HFF-Myc (cell line): ENCODE measurements around the gene SYT1.

Experiments used
- DNase-seq: peaks from one replicate; pipeline ENCODE4 v3.0.0-alpha.2; 2011; ENCODE audit warnings: low read depth; ENCODE audit errors: extremely low read depth
- H3K4me3 ChIP-seq: replicated peaks from 2 replicates; pipeline ENCODE4 v1.5.1; 2011; ENCODE audit warnings: low read depth, mild to moderate bottlenecking, control low read depth, low read length
- CTCF ChIP-seq: IDR thresholded peaks from 2 replicates; pipeline ENCODE4 v1.5.1; 2012; ENCODE audit warnings: mild to moderate bottlenecking, low read depth, low read length, control low read depth; ENCODE audit errors: missing control alignments

SYT1 gene

DNA sequence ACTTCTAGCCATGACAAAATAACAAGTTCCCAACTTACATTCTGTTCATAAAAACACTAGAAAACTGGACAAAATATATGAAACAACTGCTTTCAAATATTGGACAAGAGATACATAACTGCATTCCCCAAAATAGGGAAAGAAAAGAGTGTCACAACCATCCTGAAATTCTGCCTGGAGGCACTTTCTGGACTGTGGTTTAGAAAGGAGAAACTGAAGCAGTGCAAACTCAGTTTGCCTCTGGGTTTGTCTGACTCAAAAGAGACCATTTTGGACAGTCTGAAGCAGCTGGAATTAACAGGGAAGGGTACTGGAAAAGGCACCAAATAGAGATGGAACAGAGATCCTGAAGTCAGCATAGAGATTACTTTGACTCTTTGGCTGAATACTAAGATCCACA is 11.3 kb upstream of the SYT1 start:
- DNase-seq: no peak
- TF ChIP-seq CTCF: no peak
- H3K4me3 ChIP-seq: no peak overlapping the region

DNA sequence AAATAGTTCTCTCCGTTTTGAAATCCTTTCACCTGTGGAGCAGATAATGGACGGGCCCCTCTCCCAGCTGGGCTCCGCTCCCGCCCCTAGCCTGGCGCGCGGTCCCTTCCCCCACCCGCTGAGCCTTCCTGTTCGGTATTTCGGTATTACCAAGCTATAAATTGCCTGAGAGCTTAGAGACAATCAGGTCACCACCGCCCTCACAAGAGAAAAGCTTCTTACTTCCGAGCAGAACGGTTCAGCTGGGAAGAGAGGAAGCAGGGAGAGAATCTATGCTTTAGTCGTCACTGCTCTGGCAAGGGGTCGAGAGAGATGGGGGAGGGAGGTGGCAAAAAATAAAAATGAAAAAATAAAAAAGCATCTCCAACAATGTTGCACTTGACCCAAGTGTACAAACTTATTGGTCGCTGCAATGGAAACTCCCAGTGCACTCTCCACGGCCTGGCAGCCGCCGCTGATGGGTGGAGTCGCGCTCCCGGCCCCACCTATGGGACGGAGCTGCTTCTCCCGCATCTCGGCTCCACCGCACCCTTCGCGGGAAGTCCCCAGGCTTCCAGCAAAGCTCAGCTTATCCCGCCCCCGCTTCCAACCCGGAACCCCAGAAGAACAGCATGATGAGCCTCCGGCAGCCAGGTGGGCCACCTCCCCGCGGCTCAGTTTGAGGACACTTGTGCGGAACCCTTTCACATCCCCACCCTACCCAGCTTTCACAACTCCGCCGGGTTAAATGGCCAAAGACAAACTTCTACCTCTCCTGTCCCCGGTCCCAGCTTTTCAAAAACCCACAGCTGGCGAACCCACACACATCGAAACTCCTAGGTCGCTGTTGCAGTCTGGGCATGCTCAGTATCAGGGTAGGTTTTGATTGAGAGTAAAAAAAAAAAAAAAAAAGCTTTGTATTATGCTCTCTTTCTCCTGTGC is 832 bp upstream of the SYT1 start:
- peak overlapping the region; percentile 62 for H3K4me3 ChIP-seq
- no peak for TF ChIP-seq CTCF
- no peak for DNase-seq

DNA sequence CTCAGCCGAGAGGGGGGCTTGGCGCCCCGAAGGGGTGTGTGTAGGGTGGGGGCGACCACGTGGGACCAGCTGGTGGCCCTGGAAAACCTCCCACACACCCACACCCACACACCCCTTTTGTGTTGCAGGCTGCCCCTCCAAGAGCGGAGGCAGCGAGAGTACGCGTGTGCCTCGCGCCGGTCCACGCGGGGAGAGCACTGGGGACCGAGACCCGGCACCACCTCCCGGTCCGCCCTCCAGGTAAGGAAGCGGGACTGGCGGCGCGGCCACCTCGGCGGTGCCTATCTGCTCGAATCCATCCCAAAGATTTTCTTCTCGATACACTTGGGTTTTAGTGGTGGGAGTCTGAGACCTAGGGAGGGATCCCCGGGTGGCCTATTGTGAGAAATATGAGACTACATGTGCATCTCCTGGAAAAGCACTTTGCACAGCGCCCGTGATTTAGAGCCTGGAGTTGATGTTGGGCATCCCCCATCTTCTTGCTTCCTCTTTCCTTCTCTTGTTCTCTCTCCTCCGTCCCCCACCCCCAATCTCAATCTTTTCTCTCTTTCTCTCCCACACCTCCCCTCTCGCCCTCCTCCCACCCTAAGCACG is 393 bp downstream of the SYT1 start:
- no peak for DNase-seq
- peak overlapping the region; percentile 62 for H3K4me3 ChIP-seq
- no peak for TF ChIP-seq CTCF

DNA sequence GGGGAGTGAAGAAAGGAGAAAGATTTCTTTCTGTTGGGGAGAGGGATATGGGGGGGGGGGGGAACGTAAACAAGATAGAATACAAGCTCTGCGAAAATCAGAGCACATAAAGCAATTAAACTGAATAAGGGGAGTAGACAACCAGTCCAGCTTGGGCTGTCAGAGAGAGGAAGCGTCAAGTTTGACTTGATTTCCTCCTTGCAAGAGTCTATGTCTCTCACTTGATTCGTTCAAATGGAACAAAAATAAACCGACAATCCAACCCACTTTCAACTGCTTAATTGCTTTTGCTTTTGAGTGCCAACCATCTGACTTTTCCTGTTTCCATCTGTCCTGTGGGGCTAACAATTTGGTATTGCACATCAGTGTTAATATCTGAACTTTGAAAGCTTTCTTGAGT is 942 bp downstream of the SYT1 start:
- H3K4me3 ChIP-seq: peak overlapping the region; percentile 62
- DNase-seq: no peak
- no peak for TF ChIP-seq CTCF

DNA sequence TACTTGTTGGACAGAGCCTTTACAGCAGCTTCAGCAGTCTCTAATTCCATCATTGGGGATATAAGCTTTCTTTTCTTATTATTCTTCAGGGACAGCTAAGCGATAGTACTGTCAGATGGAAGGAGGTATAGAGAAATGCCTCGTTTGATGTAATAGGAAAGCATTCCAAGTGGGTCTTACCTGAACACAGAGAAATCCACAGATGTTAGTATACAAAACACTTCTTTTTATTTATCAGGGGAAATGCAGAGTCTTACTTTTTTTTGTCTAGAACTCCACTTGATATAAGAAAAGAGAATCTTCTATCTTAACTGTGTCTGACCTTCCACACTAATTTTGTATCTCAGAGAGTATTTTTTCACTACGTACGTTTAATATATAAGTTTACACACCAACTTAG is 1.9 kb downstream of the SYT1 start:
- no peak for TF ChIP-seq CTCF
- no peak for DNase-seq
- no peak overlapping the region for H3K4me3 ChIP-seq

DNA sequence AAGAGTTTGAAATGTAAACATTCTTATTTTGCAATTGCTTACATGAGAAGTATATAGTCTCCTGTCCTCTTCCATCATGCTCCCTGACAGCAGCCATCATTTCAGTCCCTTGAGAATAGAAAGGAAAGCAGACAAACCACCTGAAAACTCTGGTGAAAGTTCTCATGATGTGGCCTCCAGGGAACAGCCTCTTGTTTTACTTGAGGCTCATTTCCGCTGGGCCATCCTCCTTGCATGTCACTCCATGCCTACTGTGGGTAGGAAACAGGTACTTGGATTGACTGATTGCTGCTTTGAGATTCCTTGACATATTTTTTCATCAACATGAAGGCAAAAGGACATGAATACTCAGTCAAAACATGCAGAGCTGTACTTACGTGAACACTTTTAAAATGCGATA is 6.0 kb downstream of the SYT1 start:
- no peak for DNase-seq

More for the DNA sequence above, 6.0 kb downstream of the SYT1 start:
- no peak overlapping the region for H3K4me3 ChIP-seq
- no peak for TF ChIP-seq CTCF
